ENCODE data around the gene DDX55.

DDX55 gene

GRCh38 chr12:123595729-123596128 is 6.2 kb upstream of the DDX55 start:
- peaks cover under 1% of the 10 kb centered on the region; the same call in 1 of the 2 replicates for H3K4me1 ChIP-seq (ENCODE audit: low read length)
- H3K4me3 ChIP-seq (ENCODE audit: low read length), result no peak overlapping the region
- no peaks in the 10 kb centered on the region for H3K27me3 ChIP-seq (ENCODE audit: low read depth, low read length)
- no peak overlapping the region for H3K4me2 ChIP-seq (ENCODE audit: low read length)
- no peaks in the 10 kb centered on the region for H3K9me3 ChIP-seq (ENCODE audit: insufficient read depth, low read length)
- no peak overlapping the region for H3K9ac ChIP-seq (ENCODE audit: low read length)
- H3K27ac ChIP-seq (ENCODE audit: low read length), result no peak overlapping the region
- TF ChIP-seq EZH2phosphoT487 (IDR thresholded peaks at IDR 0.05; ENCODE audit: low read depth) (no peak), CTCF (IDR thresholded peaks at IDR 0.05; ENCODE audit: low read depth, low read length) (no peak)
- H4K20me1 ChIP-seq (ENCODE audit: insufficient read depth, low read length), result peaks cover 21% of the 10 kb centered on the region
- peaks cover 61% of the 10 kb centered on the region for H3K79me2 ChIP-seq (ENCODE audit: low read length)
- H3K36me3 ChIP-seq (replicated peaks; ENCODE audit: low read depth, low read length), result peaks cover 41% of the 10 kb centered on the region
- no peak overlapping the region for H2AFZ ChIP-seq (ENCODE audit: low read depth, low read length)

GRCh38 chr12:123597100-123597499 is 4.8 kb upstream of the DDX55 start:
- Histone ChIP-seq H3K79me2 (ENCODE audit: low read length) (peaks cover 62% of the 10 kb centered on the region), H3K36me3 (replicated peaks; ENCODE audit: low read depth, low read length) (peaks cover 32% of the 10 kb centered on the region), H3K4me3 (ENCODE audit: low read length) (no peak overlapping the region), H3K27me3 (ENCODE audit: low read depth, low read length) (no peaks in the 10 kb centered on the region), H3K27ac (ENCODE audit: low read length) (no peak overlapping the region), H3K9ac (ENCODE audit: low read length) (no peak overlapping the region), H4K20me1 (ENCODE audit: insufficient read depth, low read length) (peaks cover 15% of the 10 kb centered on the region), H3K4me2 (ENCODE audit: low read length) (no peak overlapping the region), H2AFZ (ENCODE audit: low read depth, low read length) (no peak overlapping the region), H3K9me3 (ENCODE audit: insufficient read depth, low read length) (no peaks in the 10 kb centered on the region), H3K4me1 (ENCODE audit: low read length) (peaks cover 5% of the 10 kb centered on the region; the same call in 1 of the 2 replicates)
- TF ChIP-seq CTCF (IDR thresholded peaks at IDR 0.05; ENCODE audit: low read depth, low read length) (no peak), EZH2phosphoT487 (IDR thresholded peaks at IDR 0.05; ENCODE audit: low read depth) (no peak)

- H3K4me2 ChIP-seq (ENCODE audit: low read length), result no peak overlapping the region
- no peaks in the 10 kb centered on the region for H3K27me3 ChIP-seq (ENCODE audit: low read depth, low read length)
- peaks cover 62% of the 10 kb centered on the region for H3K79me2 ChIP-seq (ENCODE audit: low read length)
- peaks cover 23% of the 10 kb centered on the region for H3K36me3 ChIP-seq (replicated peaks; ENCODE audit: low read depth, low read length)
- peaks cover 12% of the 10 kb centered on the region for H3K4me1 ChIP-seq (ENCODE audit: low read length)
- no peak overlapping the region for H3K9ac ChIP-seq (ENCODE audit: low read length)
- no peak overlapping the region for H2AFZ ChIP-seq (ENCODE audit: low read depth, low read length)
- H3K4me3 ChIP-seq (ENCODE audit: low read length), result no peak overlapping the region
- H3K9me3 ChIP-seq (ENCODE audit: insufficient read depth, low read length), result no peaks in the 10 kb centered on the region
- peak overlapping the region; percentile 24 for H3K27ac ChIP-seq (ENCODE audit: low read length)
- peaks cover 6% of the 10 kb centered on the region; the same call in 1 of the 2 replicates for H4K20me1 ChIP-seq (ENCODE audit: insufficient read depth, low read length)
- TF ChIP-seq CTCF (IDR thresholded peaks at IDR 0.05; ENCODE audit: low read depth, low read length), result no peak
- TF ChIP-seq EZH2phosphoT487 (IDR thresholded peaks at IDR 0.05; ENCODE audit: low read depth), result no peak
These were observed 3.4 kb upstream of the DDX55 start for GRCh38 chr12:123598522-123598921.

- no peaks in the 10 kb centered on the region for H3K27me3 ChIP-seq (ENCODE audit: low read depth, low read length)
- no peak overlapping the region for H3K4me3 ChIP-seq (ENCODE audit: low read length)
- H3K9ac ChIP-seq (ENCODE audit: low read length), result no peak overlapping the region
- no peak for TF ChIP-seq CTCF (IDR thresholded peaks at IDR 0.05; ENCODE audit: low read depth, low read length)
- TF ChIP-seq EZH2phosphoT487 (IDR thresholded peaks at IDR 0.05; ENCODE audit: low read depth), result no peak
- peaks cover 23% of the 10 kb centered on the region for H3K36me3 ChIP-seq (replicated peaks; ENCODE audit: low read depth, low read length)
- H3K9me3 ChIP-seq (ENCODE audit: insufficient read depth, low read length), result no peaks in the 10 kb centered on the region
- no peak overlapping the region for H3K27ac ChIP-seq (ENCODE audit: low read length)
- H4K20me1 ChIP-seq (ENCODE audit: insufficient read depth, low read length), result peaks cover 6% of the 10 kb centered on the region; the same call in 1 of the 2 replicates
- no peak overlapping the region for H2AFZ ChIP-seq (ENCODE audit: low read depth, low read length)
- peaks cover 62% of the 10 kb centered on the region for H3K79me2 ChIP-seq (ENCODE audit: low read length)
- H3K4me1 ChIP-seq (ENCODE audit: low read length), result peaks cover 14% of the 10 kb centered on the region
- no peak overlapping the region for H3K4me2 ChIP-seq (ENCODE audit: low read length)
These were observed 2.6 kb upstream of the DDX55 start for GRCh38 chr12:123599310-123599709.

Data from OCI-LY3 (cell line).